ENCODE data around the gene ZFY.
"Not testable (repeated sequence)": the region's sequence is repeated elsewhere in the genome, so short reads cannot be mapped to it uniquely, and the experiment has no call there.

The ZFY gene

GRCh38 chrY:2973110-2973751, 38.0 kb downstream of the ZFY start:
- TF ChIP-seq CTCF (conservative IDR thresholded peaks at IDR 0.05) = no peak
- H3K27ac ChIP-seq = no peak overlapping the region

- TF ChIP-seq CTCF (conservative IDR thresholded peaks at IDR 0.05) = no peak
- no peak overlapping the region for H3K27ac ChIP-seq
Measured at GRCh38 chrY:2979283-2979682, 44.1 kb downstream of the ZFY start.

GRCh38 chrY:2984491-2984890, 49.3 kb downstream of the ZFY start:
- H3K27ac ChIP-seq = no peak overlapping the region
- TF ChIP-seq CTCF (conservative IDR thresholded peaks at IDR 0.05) = no peak

GRCh38 chrY:2987178-2987577, 52.0 kb downstream of the ZFY start:
- H3K27ac ChIP-seq = not testable (repeated sequence)

- H3K27ac ChIP-seq = not testable (repeated sequence)
Measured at GRCh38 chrY:2997369-2997768, 62.2 kb downstream of the ZFY start.

GRCh38 chrY:3002190-3002589, 67.0 kb downstream of the ZFY start:
- no peak for TF ChIP-seq CTCF (conservative IDR thresholded peaks at IDR 0.05)
- peak overlapping the region; percentile 95 for H3K27ac ChIP-seq

- H3K27ac ChIP-seq = peak overlapping the region; percentile 95
- TF ChIP-seq CTCF (conservative IDR thresholded peaks at IDR 0.05) = no peak
Measured at GRCh38 chrY:3002680-3003515, 67.7 kb downstream of the ZFY start.

GRCh38 chrY:3003516-3003830, 68.3 kb downstream of the ZFY start:
- no peak for TF ChIP-seq CTCF (conservative IDR thresholded peaks at IDR 0.05)
- H3K27ac ChIP-seq = peak overlapping the region; percentile 95

Measured in VCaP (cell line).